ENCODE results near the gene DCBLD1.

Gene DCBLD1

DNA sequence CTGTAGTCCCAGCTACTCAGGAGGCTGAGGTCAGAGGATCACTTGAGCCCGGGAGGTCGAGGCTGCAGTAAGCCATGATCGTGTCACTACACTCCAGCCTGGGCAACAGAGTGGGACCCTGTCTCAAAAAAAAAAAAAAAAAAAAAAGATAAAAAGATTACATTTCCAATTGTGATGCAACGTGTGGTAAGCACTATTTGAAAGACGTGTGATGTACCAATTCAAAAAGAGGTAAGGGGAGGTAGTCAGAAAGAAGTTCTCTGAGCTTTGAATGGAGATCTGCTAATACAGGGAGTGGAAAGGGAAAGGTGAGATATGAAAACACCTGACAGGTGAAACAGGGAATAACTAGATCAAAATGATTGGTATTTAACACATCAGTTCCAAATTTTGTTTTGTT is 108.0 kb downstream of the DCBLD1 start:
- WGBS (ENCODE audit: insufficient coverage, insufficient read length): no CpG with 5 or more reads among the region's 5 CpGs
- H3K27ac ChIP-seq (ENCODE audit: low read length): no peak overlapping the region
- H3K9me3 ChIP-seq (ENCODE audit: control insufficient read depth, insufficient read depth, low read length): no peaks in the 10 kb centered on the region; the same call in 1 of the 2 replicates
- no peaks in the 10 kb centered on the region; the same call in 1 of the 2 replicates for H3K36me3 ChIP-seq (ENCODE audit: control insufficient read depth, insufficient read depth, low read length)
- H3K4me1 ChIP-seq (ENCODE audit: control insufficient read depth, insufficient read depth, low read length): no peaks in the 10 kb centered on the region
- DNase-seq (ENCODE audit: low read depth, low spot score): no peak
- no peaks in the 10 kb centered on the region for H3K27me3 ChIP-seq (ENCODE audit: control insufficient read depth, insufficient read depth, low read length)
- H3K4me3 ChIP-seq (ENCODE audit: low read length): no peak overlapping the region

DNA sequence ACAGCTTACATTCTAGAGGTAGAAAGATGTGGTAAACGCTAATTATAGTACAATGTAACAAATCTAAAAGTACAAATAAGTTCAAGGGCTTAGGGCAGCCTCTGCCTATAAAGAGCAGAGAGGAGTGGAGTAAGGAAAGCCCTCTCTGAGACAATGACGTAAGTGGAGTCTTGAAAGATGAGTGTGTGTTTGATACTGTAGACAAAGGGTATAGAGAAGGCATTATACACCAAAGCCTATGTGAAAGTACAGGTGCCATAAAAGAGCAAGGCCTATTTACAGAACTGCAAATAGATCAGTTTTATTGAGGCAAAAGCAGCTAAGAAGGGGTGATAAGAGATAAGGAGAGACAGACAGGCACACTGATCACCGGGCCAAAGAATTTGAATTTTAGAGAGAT is 108.9 kb downstream of the DCBLD1 start:
- Histone ChIP-seq H3K4me1 (ENCODE audit: control insufficient read depth, insufficient read depth, low read length) (no peaks in the 10 kb centered on the region), H3K27ac (ENCODE audit: low read length) (no peak overlapping the region), H3K36me3 (ENCODE audit: control insufficient read depth, insufficient read depth, low read length) (no peaks in the 10 kb centered on the region; the same call in 1 of the 2 replicates), H3K27me3 (ENCODE audit: control insufficient read depth, insufficient read depth, low read length) (no peaks in the 10 kb centered on the region), H3K9me3 (ENCODE audit: control insufficient read depth, insufficient read depth, low read length) (no peaks in the 10 kb centered on the region; the same call in 1 of the 2 replicates), H3K4me3 (ENCODE audit: low read length) (no peak overlapping the region)
- no peak for DNase-seq (ENCODE audit: low read depth, low spot score)
- WGBS (ENCODE audit: insufficient coverage, insufficient read length): no CpG with 5 or more reads among the region's 3 CpGs

- no peak overlapping the region for H3K4me3 ChIP-seq (ENCODE audit: low read length)
- DNase-seq (ENCODE audit: low read depth, low spot score): no peak
- H3K9me3 ChIP-seq (ENCODE audit: control insufficient read depth, insufficient read depth, low read length): no peaks in the 10 kb centered on the region; the same call in 1 of the 2 replicates
- no CpG with 5 or more reads among the region's 3 CpGs for WGBS (ENCODE audit: insufficient coverage, insufficient read length)
- no peaks in the 10 kb centered on the region for H3K27me3 ChIP-seq (ENCODE audit: control insufficient read depth, insufficient read depth, low read length)
- H3K36me3 ChIP-seq (ENCODE audit: control insufficient read depth, insufficient read depth, low read length): no peaks in the 10 kb centered on the region; the same call in 1 of the 2 replicates
- no peaks in the 10 kb centered on the region for H3K4me1 ChIP-seq (ENCODE audit: control insufficient read depth, insufficient read depth, low read length)
- no peak overlapping the region for H3K27ac ChIP-seq (ENCODE audit: low read length)
Measured at GRCh38 chr6:117592983-117593759, 110.7 kb downstream of the DCBLD1 start.

- Histone ChIP-seq H3K4me3 (ENCODE audit: low read length) (no peak overlapping the region), H3K27ac (ENCODE audit: low read length) (no peak overlapping the region), H3K9me3 (ENCODE audit: control insufficient read depth, insufficient read depth, low read length) (no peaks in the 10 kb centered on the region; the same call in 1 of the 2 replicates), H3K4me1 (ENCODE audit: control insufficient read depth, insufficient read depth, low read length) (no peaks in the 10 kb centered on the region), H3K36me3 (ENCODE audit: control insufficient read depth, insufficient read depth, low read length) (no peaks in the 10 kb centered on the region; the same call in 1 of the 2 replicates), H3K27me3 (ENCODE audit: control insufficient read depth, insufficient read depth, low read length) (no peaks in the 10 kb centered on the region)
- DNase-seq (ENCODE audit: low read depth, low spot score): no peak
- WGBS (ENCODE audit: insufficient coverage, insufficient read length): no CpG with 5 or more reads among the region's 2 CpGs
Measured at GRCh38 chr6:117595099-117595923, 112.8 kb downstream of the DCBLD1 start.

GRCh38 chr6:117597755-117598154 is 115.3 kb downstream of the DCBLD1 start:
- no peaks in the 10 kb centered on the region; the same call in 1 of the 2 replicates for H3K9me3 ChIP-seq (ENCODE audit: control insufficient read depth, insufficient read depth, low read length)
- WGBS (ENCODE audit: insufficient coverage, insufficient read length): no CpG with 5 or more reads among the region's 2 CpGs

More at GRCh38 chr6:117597755-117598154, 115.3 kb downstream of the DCBLD1 start:
- Histone ChIP-seq H3K27ac (ENCODE audit: low read length) (no peak overlapping the region), H3K4me1 (ENCODE audit: control insufficient read depth, insufficient read depth, low read length) (no peaks in the 10 kb centered on the region), H3K4me3 (ENCODE audit: low read length) (no peak overlapping the region), H3K27me3 (ENCODE audit: control insufficient read depth, insufficient read depth, low read length) (no peaks in the 10 kb centered on the region), H3K36me3 (ENCODE audit: control insufficient read depth, insufficient read depth, low read length) (no peaks in the 10 kb centered on the region)
- no peak for DNase-seq (ENCODE audit: low read depth, low spot score)
